OCI-LY1 (cell line): Measurements from ENCODE around the gene UBE2G1.

Experiments used
- EZH2 ChIP-seq: fragments of 200-600 bp; sonication (generic), shearing (Covaris generic); IDR thresholded peaks from 2 replicates; pipeline ENCODE4 v1.8.0; 2017; ENCODE audit warnings: borderline replicate concordance, mixed run types, mild to moderate bottlenecking, antibody characterized with exemption, low read length, moderate library complexity, mixed read lengths
- TF ChIP-seq, protein P1 (sequence below): fragments of 200-600 bp; sonication (generic), shearing (Covaris generic); IDR thresholded peaks from 2 replicates; pipeline ENCODE4 v1.5.1; 2017; ENCODE audit warnings: mild to moderate bottlenecking, antibody characterized with exemption, low read length, moderate library complexity, mixed read lengths

DNA sequence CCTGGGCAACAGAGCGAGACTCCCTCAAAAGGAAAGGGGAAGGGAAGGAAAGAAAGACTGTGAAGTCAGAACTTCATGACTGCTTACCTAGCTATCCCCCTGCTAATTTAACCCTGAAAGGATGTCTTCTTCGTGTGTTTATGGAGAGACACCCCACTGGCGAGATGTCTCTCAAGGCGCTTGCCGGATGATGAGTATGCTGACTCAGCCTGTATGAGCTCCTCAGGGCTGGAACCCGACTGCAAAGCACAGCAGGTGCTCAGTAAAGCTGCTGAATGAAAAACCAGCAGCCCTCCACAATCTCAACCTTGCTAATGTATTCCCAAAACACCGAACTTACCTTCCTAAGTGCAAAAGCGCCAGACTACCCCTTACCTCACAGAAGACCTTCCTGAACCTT, 105.0 kb downstream of the UBE2G1 start:
- TF ChIP-seq, protein P1, sequence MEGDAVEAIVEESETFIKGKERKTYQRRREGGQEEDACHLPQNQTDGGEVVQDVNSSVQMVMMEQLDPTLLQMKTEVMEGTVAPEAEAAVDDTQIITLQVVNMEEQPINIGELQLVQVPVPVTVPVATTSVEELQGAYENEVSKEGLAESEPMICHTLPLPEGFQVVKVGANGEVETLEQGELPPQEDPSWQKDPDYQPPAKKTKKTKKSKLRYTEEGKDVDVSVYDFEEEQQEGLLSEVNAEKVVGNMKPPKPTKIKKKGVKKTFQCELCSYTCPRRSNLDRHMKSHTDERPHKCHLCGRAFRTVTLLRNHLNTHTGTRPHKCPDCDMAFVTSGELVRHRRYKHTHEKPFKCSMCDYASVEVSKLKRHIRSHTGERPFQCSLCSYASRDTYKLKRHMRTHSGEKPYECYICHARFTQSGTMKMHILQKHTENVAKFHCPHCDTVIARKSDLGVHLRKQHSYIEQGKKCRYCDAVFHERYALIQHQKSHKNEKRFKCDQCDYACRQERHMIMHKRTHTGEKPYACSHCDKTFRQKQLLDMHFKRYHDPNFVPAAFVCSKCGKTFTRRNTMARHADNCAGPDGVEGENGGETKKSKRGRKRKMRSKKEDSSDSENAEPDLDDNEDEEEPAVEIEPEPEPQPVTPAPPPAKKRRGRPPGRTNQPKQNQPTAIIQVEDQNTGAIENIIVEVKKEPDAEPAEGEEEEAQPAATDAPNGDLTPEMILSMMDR = no peak
- TF ChIP-seq EZH2 = no peak
